ENCODE results near the gene PKD1.
"Not testable (repeated sequence)": the region's sequence is repeated elsewhere in the genome, so short reads cannot be mapped to it uniquely, and the experiment has no call there.

DNA sequence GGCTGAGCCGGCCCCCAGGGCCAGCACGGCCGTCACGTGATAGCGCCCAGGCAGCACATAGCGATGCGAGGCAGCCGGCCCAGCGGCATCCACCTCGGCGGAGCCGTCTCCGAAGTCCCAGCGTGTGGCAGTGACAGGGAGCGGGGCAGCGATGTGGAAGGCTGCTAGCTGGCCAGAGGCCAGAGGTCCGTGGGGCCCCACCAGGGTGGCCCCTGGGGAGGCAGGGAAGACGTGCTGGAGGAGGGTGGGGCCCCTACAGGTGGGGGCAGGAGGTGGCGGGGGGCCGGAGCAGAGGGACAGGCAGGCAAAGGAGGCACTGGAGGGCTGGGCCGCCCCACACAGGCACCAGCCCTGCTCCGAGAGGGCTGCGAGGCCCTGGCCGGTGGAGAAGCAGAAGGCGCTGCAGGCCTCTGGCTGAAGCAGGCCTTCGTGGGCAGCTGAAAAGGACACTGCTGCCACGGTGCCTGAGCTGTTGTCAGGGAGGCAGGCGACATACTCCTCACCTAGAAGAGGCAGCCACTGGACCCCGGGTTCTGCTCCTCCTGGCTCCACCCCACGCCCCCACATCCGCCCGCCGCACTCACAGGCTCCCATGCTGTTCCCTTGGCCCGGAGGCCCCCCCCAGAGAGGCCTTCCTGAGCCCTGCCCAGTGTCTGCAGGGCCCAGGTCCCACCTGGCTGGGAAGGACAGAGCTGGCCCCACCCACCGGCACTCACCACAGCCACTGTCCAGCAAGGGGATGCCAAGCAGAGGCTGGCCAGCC lies 17.6 kb downstream of the PKD1 start:
- TF ChIP-seq, protein P1, sequence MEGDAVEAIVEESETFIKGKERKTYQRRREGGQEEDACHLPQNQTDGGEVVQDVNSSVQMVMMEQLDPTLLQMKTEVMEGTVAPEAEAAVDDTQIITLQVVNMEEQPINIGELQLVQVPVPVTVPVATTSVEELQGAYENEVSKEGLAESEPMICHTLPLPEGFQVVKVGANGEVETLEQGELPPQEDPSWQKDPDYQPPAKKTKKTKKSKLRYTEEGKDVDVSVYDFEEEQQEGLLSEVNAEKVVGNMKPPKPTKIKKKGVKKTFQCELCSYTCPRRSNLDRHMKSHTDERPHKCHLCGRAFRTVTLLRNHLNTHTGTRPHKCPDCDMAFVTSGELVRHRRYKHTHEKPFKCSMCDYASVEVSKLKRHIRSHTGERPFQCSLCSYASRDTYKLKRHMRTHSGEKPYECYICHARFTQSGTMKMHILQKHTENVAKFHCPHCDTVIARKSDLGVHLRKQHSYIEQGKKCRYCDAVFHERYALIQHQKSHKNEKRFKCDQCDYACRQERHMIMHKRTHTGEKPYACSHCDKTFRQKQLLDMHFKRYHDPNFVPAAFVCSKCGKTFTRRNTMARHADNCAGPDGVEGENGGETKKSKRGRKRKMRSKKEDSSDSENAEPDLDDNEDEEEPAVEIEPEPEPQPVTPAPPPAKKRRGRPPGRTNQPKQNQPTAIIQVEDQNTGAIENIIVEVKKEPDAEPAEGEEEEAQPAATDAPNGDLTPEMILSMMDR (IDR thresholded peaks at IDR 0.05 in 4 of 5, conservative IDR thresholded peaks at IDR 0.05 in 1 of 5), result not testable (repeated sequence)
- TF ChIP-seq POLR2A (IDR thresholded peaks at IDR 0.05), result not testable (repeated sequence)
